ENCODE data around the gene SCO2. TPM values are rescaled to one million over a fixed set of nuclear protein-coding genes. Genes with fewer than 3 reads are reported as not detected.

SCO2 gene
- total RNA-seq, 1 donor from 2014 or later = 1.8 TPM

GRCh38 chr22:50560034-50560433 is 34.6 kb upstream of the SCO2 start:
- Histone ChIP-seq H2AFZ (ENCODE audit: low read depth, low read length) (no peak overlapping the region), H3K4me2 (ENCODE audit: low read length) (no peak overlapping the region), H3K27me3 (ENCODE audit: insufficient read depth, low read length) (peaks cover 31% of the 10 kb centered on the region), H4K20me1 (ENCODE audit: insufficient read depth, low read length) (no peaks in the 10 kb centered on the region), H3K4me1 (ENCODE audit: insufficient read depth, low read length) (peaks cover 4% of the 10 kb centered on the region), H3K79me2 (ENCODE audit: insufficient read depth, low read length) (no peaks in the 10 kb centered on the region), H3K36me3 (ENCODE audit: insufficient read depth, low read length) (no peaks in the 10 kb centered on the region), H3K9ac (ENCODE audit: low read length) (no peak overlapping the region), H3K9me3 (ENCODE audit: insufficient read depth, low read depth, low read length) (no peaks in the 10 kb centered on the region), H3K4me3 (ENCODE audit: insufficient read depth, low read depth, low read length) (no peak overlapping the region), H3K27ac (ENCODE audit: low read depth, low read length) (no peak overlapping the region)
- no peak for DNase-seq (ENCODE audit: low read depth)
- H3K36me3 Mint-ChIP-seq (ENCODE audit: low read depth, unreplicated experiment) = no peaks in the 10 kb centered on the region
- TF ChIP-seq EZH2 (IDR thresholded peaks at IDR 0.05; ENCODE audit: insufficient read depth, low read length) = no peak
- no peak for TF ChIP-seq CTCF (IDR thresholded peaks at IDR 0.05; ENCODE audit: insufficient read depth, low read depth, low read length)
- no peak overlapping the region for H3K27ac Mint-ChIP-seq (ENCODE audit: unreplicated experiment)
- peaks cover 5% of the 10 kb centered on the region for H3K4me1 Mint-ChIP-seq (ENCODE audit: low read depth, unreplicated experiment)
- H3K9me3 Mint-ChIP-seq (ENCODE audit: unreplicated experiment) = no peaks in the 10 kb centered on the region
- no peak overlapping the region for H3K4me3 Mint-ChIP-seq (ENCODE audit: unreplicated experiment)
- FAIRE-seq = no peak
- H3K27me3 Mint-ChIP-seq (ENCODE audit: low read depth, unreplicated experiment) = peaks cover 47% of the 10 kb centered on the region

- Mint-ChIP-seq H3K27ac (ENCODE audit: unreplicated experiment) (no peak overlapping the region), H3K9me3 (ENCODE audit: unreplicated experiment) (no peaks in the 10 kb centered on the region), H3K4me1 (ENCODE audit: low read depth, unreplicated experiment) (peaks cover 5% of the 10 kb centered on the region), H3K27me3 (ENCODE audit: low read depth, unreplicated experiment) (peaks cover 35% of the 10 kb centered on the region), H3K4me3 (ENCODE audit: unreplicated experiment) (no peak overlapping the region), H3K36me3 (ENCODE audit: low read depth, unreplicated experiment) (no peaks in the 10 kb centered on the region)
- Histone ChIP-seq H2AFZ (ENCODE audit: low read depth, low read length) (no peak overlapping the region), H3K36me3 (ENCODE audit: insufficient read depth, low read length) (no peaks in the 10 kb centered on the region), H4K20me1 (ENCODE audit: insufficient read depth, low read length) (no peaks in the 10 kb centered on the region), H3K4me1 (ENCODE audit: insufficient read depth, low read length) (no peaks in the 10 kb centered on the region), H3K4me3 (ENCODE audit: insufficient read depth, low read depth, low read length) (no peak overlapping the region), H3K79me2 (ENCODE audit: insufficient read depth, low read length) (no peaks in the 10 kb centered on the region), H3K9ac (ENCODE audit: low read length) (no peak overlapping the region), H3K27ac (ENCODE audit: low read depth, low read length) (no peak overlapping the region), H3K9me3 (ENCODE audit: insufficient read depth, low read depth, low read length) (no peaks in the 10 kb centered on the region), H3K27me3 (ENCODE audit: insufficient read depth, low read length) (peaks cover 29% of the 10 kb centered on the region), H3K4me2 (ENCODE audit: low read length) (no peak overlapping the region)
- no peak for TF ChIP-seq CTCF (IDR thresholded peaks at IDR 0.05; ENCODE audit: insufficient read depth, low read depth, low read length)
- no peak for TF ChIP-seq EZH2 (IDR thresholded peaks at IDR 0.05; ENCODE audit: insufficient read depth, low read length)
- FAIRE-seq = no peak
- no peak for DNase-seq (ENCODE audit: low read depth)
Observed at GRCh38 chr22:50556703-50557102, 31.3 kb upstream of the SCO2 start.

- H3K36me3 Mint-ChIP-seq (ENCODE audit: low read depth, unreplicated experiment) = no peaks in the 10 kb centered on the region
Observed at GRCh38 chr22:50553310-50553709, 27.9 kb upstream of the SCO2 start.

More at GRCh38 chr22:50553310-50553709, 27.9 kb upstream of the SCO2 start:
- H3K4me1 Mint-ChIP-seq (ENCODE audit: low read depth, unreplicated experiment) = no peaks in the 10 kb centered on the region
- H3K36me3 ChIP-seq (ENCODE audit: insufficient read depth, low read length) = no peaks in the 10 kb centered on the region
- no peaks in the 10 kb centered on the region for H4K20me1 ChIP-seq (ENCODE audit: insufficient read depth, low read length)
- no peak overlapping the region for H3K4me2 ChIP-seq (ENCODE audit: low read length)
- no peak overlapping the region for H3K9ac ChIP-seq (ENCODE audit: low read length)
- no peak overlapping the region for H2AFZ ChIP-seq (ENCODE audit: low read depth, low read length)
- no peak overlapping the region for H3K4me3 ChIP-seq (ENCODE audit: insufficient read depth, low read depth, low read length)
- no peak overlapping the region for H3K27ac Mint-ChIP-seq (ENCODE audit: unreplicated experiment)
- DNase-seq (ENCODE audit: low read depth) = no peak
- peaks cover 36% of the 10 kb centered on the region for H3K27me3 ChIP-seq (ENCODE audit: insufficient read depth, low read length)
- H3K9me3 ChIP-seq (ENCODE audit: insufficient read depth, low read depth, low read length) = no peaks in the 10 kb centered on the region
- peaks cover 35% of the 10 kb centered on the region for H3K27me3 Mint-ChIP-seq (ENCODE audit: low read depth, unreplicated experiment)
- TF ChIP-seq CTCF (IDR thresholded peaks at IDR 0.05; ENCODE audit: insufficient read depth, low read depth, low read length) (no peak), EZH2 (IDR thresholded peaks at IDR 0.05; ENCODE audit: insufficient read depth, low read length) (no peak)
- no peaks in the 10 kb centered on the region for H3K9me3 Mint-ChIP-seq (ENCODE audit: unreplicated experiment)
- no peaks in the 10 kb centered on the region for H3K4me1 ChIP-seq (ENCODE audit: insufficient read depth, low read length)
- no peak overlapping the region for H3K27ac ChIP-seq (ENCODE audit: low read depth, low read length)
- no peak for FAIRE-seq
- H3K4me3 Mint-ChIP-seq (ENCODE audit: unreplicated experiment) = no peak overlapping the region
- H3K79me2 ChIP-seq (ENCODE audit: insufficient read depth, low read length) = no peaks in the 10 kb centered on the region
